Measurements from ENCODE around the gene GPX3.

The GPX3 gene

GRCh38 chr5:151008906-151009305 is 11.5 kb upstream of the GPX3 start:
- no peak for DNase-seq (ENCODE audit: low read depth)
- no peak for TF ChIP-seq CTCF (IDR thresholded peaks at IDR 0.05; ENCODE audit: control insufficient read depth, extremely low read depth, insufficient read depth)
- no peak overlapping the region for H3K4me3 ChIP-seq (ENCODE audit: low read depth, low read length)

- no peak for TF ChIP-seq CTCF (IDR thresholded peaks at IDR 0.05; ENCODE audit: control insufficient read depth, extremely low read depth, insufficient read depth)
- no peak overlapping the region for H3K4me3 ChIP-seq (ENCODE audit: low read depth, low read length)
- no peak for DNase-seq (ENCODE audit: low read depth)
These were observed 7.5 kb upstream of the GPX3 start for GRCh38 chr5:151012862-151013261.

GRCh38 chr5:151014680-151015343 is 5.6 kb upstream of the GPX3 start:
- TF ChIP-seq CTCF (IDR thresholded peaks at IDR 0.05; ENCODE audit: control insufficient read depth, extremely low read depth, insufficient read depth): no peak
- H3K4me3 ChIP-seq (ENCODE audit: low read depth, low read length): no peak overlapping the region
- DNase-seq (ENCODE audit: low read depth): no peak

- no peak for TF ChIP-seq CTCF (IDR thresholded peaks at IDR 0.05; ENCODE audit: control insufficient read depth, extremely low read depth, insufficient read depth)
- no peak overlapping the region for H3K4me3 ChIP-seq (ENCODE audit: low read depth, low read length)
- DNase-seq (ENCODE audit: low read depth): no peak
These were observed 4.3 kb upstream of the GPX3 start for GRCh38 chr5:151015974-151016587.

- TF ChIP-seq CTCF (IDR thresholded peaks at IDR 0.05; ENCODE audit: control insufficient read depth, extremely low read depth, insufficient read depth): no peak
- DNase-seq (ENCODE audit: low read depth): no peak
- H3K4me3 ChIP-seq (ENCODE audit: low read depth, low read length): no peak overlapping the region
These were observed 3.7 kb upstream of the GPX3 start for GRCh38 chr5:151016700-151017099.

GRCh38 chr5:151017897-151018296 is 2.5 kb upstream of the GPX3 start:
- TF ChIP-seq CTCF (IDR thresholded peaks at IDR 0.05; ENCODE audit: control insufficient read depth, extremely low read depth, insufficient read depth): no peak
- DNase-seq (ENCODE audit: low read depth): no peak
- H3K4me3 ChIP-seq (ENCODE audit: low read depth, low read length): no peak overlapping the region

- TF ChIP-seq CTCF (IDR thresholded peaks at IDR 0.05; ENCODE audit: control insufficient read depth, extremely low read depth, insufficient read depth): no peak
- no peak overlapping the region for H3K4me3 ChIP-seq (ENCODE audit: low read depth, low read length)
- DNase-seq (ENCODE audit: low read depth): no peak
These were observed 1.5 kb upstream of the GPX3 start for GRCh38 chr5:151018846-151019245.

Measured in LNCaP clone FGC (cell line).